ENCODE results near the gene MTRR.

DNA sequence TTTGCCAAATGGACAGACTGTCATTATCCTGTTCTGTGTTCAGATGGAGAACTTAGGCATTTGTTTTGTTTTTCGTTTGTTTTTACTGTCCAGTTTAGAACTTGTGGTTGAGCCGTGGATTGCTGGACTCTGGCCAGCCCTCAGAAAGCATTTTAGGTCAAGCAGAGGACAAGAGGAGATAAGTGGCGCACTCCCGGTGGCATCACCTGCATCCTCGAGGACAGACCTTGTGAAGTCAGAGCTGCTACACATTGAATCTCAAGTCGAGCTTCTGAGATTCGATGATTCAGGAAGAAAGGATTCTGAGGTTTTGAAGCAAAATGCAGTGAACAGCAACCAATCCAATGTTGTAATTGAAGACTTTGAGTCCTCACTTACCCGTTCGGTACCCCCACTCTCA lies 8.9 kb downstream of the MTRR start:
- TF ChIP-seq, protein P1, sequence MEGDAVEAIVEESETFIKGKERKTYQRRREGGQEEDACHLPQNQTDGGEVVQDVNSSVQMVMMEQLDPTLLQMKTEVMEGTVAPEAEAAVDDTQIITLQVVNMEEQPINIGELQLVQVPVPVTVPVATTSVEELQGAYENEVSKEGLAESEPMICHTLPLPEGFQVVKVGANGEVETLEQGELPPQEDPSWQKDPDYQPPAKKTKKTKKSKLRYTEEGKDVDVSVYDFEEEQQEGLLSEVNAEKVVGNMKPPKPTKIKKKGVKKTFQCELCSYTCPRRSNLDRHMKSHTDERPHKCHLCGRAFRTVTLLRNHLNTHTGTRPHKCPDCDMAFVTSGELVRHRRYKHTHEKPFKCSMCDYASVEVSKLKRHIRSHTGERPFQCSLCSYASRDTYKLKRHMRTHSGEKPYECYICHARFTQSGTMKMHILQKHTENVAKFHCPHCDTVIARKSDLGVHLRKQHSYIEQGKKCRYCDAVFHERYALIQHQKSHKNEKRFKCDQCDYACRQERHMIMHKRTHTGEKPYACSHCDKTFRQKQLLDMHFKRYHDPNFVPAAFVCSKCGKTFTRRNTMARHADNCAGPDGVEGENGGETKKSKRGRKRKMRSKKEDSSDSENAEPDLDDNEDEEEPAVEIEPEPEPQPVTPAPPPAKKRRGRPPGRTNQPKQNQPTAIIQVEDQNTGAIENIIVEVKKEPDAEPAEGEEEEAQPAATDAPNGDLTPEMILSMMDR (IDR thresholded peaks at IDR 0.05) = no peak
- no peak for TF ChIP-seq POLR2A (IDR thresholded peaks at IDR 0.05)

Data from vagina (tissue), 2 donors.